Measurements from ENCODE around the gene LBHD2. TPM values are rescaled to one million over a fixed set of nuclear protein-coding genes. Genes with fewer than 3 reads are reported as not detected.

LBHD2 gene
- polyA plus RNA-seq, 1 donor from 2014 or later = not detected

GRCh38 chr14:103058164-103059055 lies 25.6 kb upstream of the LBHD2 start:
- no peaks in the 10 kb centered on the region for H3K9me3 ChIP-seq (ENCODE audit: low read length)
- peak overlapping the region; percentile 92 for H3K4me2 ChIP-seq (ENCODE audit: low read length)
- H3K27me3 ChIP-seq (ENCODE audit: insufficient read depth, low read depth, low read length) = no peaks in the 10 kb centered on the region
- peak overlapping the region; percentile 73 for H2AFZ ChIP-seq (ENCODE audit: low read depth, low read length)
- peaks cover 3% of the 10 kb centered on the region for H3F3A ChIP-seq (ENCODE audit: insufficient read depth, low read length, poor library complexity, severe bottlenecking)
- H3K9me2 ChIP-seq (ENCODE audit: insufficient read depth, low read length) = no peaks in the 10 kb centered on the region
- H4K20me1 ChIP-seq (ENCODE audit: insufficient read depth) = no peaks in the 10 kb centered on the region
- H3K79me2 ChIP-seq (replicated peaks; ENCODE audit: insufficient read depth, low read length) = peaks cover 29% of the 10 kb centered on the region
- H3K9ac ChIP-seq (ENCODE audit: low read length) = peak overlapping the region; percentile 83
- TF ChIP-seq TAF1 (IDR thresholded peaks at IDR 0.05; ENCODE audit: low read depth) (no peak), EZH2 (IDR thresholded peaks at IDR 0.05; ENCODE audit: borderline replicate concordance, insufficient read depth, low read length, poor library complexity, severe bottlenecking) (no peak), EP300 (conservative IDR thresholded peaks at IDR 0.05; ENCODE audit: poor library complexity, severe bottlenecking) (no peak), SMC3 (conservative IDR thresholded peaks at IDR 0.05; ENCODE audit: poor library complexity) (peak; percentile 18), RAD21 (conservative IDR thresholded peaks at IDR 0.05) (peak; percentile 14), REST (IDR thresholded peaks at IDR 0.05; ENCODE audit: borderline replicate concordance) (no peak), MXI1 (conservative IDR thresholded peaks at IDR 0.05; ENCODE audit: poor library complexity, severe bottlenecking) (peak; percentile 15), POLR2AphosphoS5 (IDR thresholded peaks at IDR 0.05) (no peak), CTCF (IDR thresholded peaks at IDR 0.05; ENCODE audit: poor library complexity, severe bottlenecking) (peak; percentile 26)
- peak overlapping the region; percentile 98 for H3K4me3 ChIP-seq (ENCODE audit: low read length)
- H3K36me3 ChIP-seq (ENCODE audit: insufficient read depth, low read length) = no peaks in the 10 kb centered on the region
- peak overlapping the region; percentile 66 for H3K27ac ChIP-seq (ENCODE audit: low read length)

GRCh38 chr14:103059556-103059955 lies 24.5 kb upstream of the LBHD2 start:
- H3K79me2 ChIP-seq (replicated peaks; ENCODE audit: insufficient read depth, low read length) = peaks cover 23% of the 10 kb centered on the region

More at GRCh38 chr14:103059556-103059955, 24.5 kb upstream of the LBHD2 start:
- Histone ChIP-seq H3K27ac (ENCODE audit: low read length) (no peak overlapping the region), H3K4me2 (ENCODE audit: low read length) (peak overlapping the region; percentile 46), H3F3A (ENCODE audit: insufficient read depth, low read length, poor library complexity, severe bottlenecking) (peaks cover 3% of the 10 kb centered on the region), H3K27me3 (ENCODE audit: insufficient read depth, low read depth, low read length) (no peaks in the 10 kb centered on the region), H3K9ac (ENCODE audit: low read length) (no peak overlapping the region), H3K4me3 (ENCODE audit: low read length) (peak overlapping the region; percentile 98), H3K9me2 (ENCODE audit: insufficient read depth, low read length) (no peaks in the 10 kb centered on the region), H4K20me1 (ENCODE audit: insufficient read depth) (no peaks in the 10 kb centered on the region), H2AFZ (ENCODE audit: low read depth, low read length) (no peak overlapping the region), H3K9me3 (ENCODE audit: low read length) (no peaks in the 10 kb centered on the region), H3K36me3 (ENCODE audit: insufficient read depth, low read length) (no peaks in the 10 kb centered on the region)
- TF ChIP-seq RAD21 (conservative IDR thresholded peaks at IDR 0.05) (no peak), CTCF (IDR thresholded peaks at IDR 0.05; ENCODE audit: poor library complexity, severe bottlenecking) (no peak), MXI1 (conservative IDR thresholded peaks at IDR 0.05; ENCODE audit: poor library complexity, severe bottlenecking) (no peak), TAF1 (IDR thresholded peaks at IDR 0.05; ENCODE audit: low read depth) (no peak), POLR2AphosphoS5 (IDR thresholded peaks at IDR 0.05) (no peak), SMC3 (conservative IDR thresholded peaks at IDR 0.05; ENCODE audit: poor library complexity) (no peak), REST (IDR thresholded peaks at IDR 0.05; ENCODE audit: borderline replicate concordance) (no peak), EZH2 (IDR thresholded peaks at IDR 0.05; ENCODE audit: borderline replicate concordance, insufficient read depth, low read length, poor library complexity, severe bottlenecking) (no peak), EP300 (conservative IDR thresholded peaks at IDR 0.05; ENCODE audit: poor library complexity, severe bottlenecking) (no peak)

Measured in neural cell (in vitro differentiated cells).